HG02623 (cell line): ENCODE measurements around the gene POU2F3.

Experiments
- ATAC-seq: cut with Tn5 transposase; IDR thresholded peaks from one replicate; pipeline ENCODE4 v1.9.1; 2021; ENCODE audit warnings: moderate library complexity; ENCODE audit not compliant: unreplicated experiment

Gene POU2F3

DNA sequence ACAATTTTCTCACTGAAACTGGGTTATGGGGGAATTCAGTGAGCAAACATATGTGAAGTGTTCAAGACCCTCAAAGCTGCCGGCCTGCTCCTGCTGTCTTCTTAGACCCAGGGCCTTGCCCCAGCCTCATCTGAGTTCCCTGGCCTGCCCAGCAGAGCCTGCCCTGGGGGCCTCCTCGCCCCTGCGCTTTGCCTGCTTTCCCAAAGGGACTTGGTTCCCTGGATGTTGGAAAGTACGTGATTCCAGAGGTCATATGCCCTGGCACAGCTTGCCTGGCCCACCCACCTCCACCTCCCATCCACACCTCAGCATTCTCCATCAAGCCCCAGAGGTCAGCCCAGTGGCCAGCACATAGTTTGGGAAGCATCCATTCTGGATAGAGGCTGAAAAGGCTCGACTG is 13.7 kb upstream of the POU2F3 start:
- no peak for ATAC-seq

DNA sequence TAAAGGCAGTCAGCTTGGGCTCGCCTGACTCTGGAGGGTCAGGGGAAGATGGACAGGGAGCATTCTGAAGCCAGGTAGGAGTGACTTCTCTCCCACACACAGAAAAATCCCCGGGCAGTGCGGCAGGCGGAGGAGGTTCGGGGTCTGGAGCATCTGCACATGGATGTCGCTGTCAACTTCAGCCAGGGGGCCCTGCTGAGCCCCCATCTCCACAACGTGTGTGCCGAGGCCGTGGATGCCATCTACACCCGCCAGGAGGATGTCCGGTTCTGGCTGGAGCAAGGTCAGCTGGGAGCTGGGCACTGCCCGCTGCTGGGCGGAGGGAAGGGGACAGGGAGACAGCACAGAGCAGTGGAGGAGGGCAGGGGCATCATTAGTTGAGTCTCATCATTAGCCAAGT is 13.2 kb upstream of the POU2F3 start:
- ATAC-seq: no peak

DNA sequence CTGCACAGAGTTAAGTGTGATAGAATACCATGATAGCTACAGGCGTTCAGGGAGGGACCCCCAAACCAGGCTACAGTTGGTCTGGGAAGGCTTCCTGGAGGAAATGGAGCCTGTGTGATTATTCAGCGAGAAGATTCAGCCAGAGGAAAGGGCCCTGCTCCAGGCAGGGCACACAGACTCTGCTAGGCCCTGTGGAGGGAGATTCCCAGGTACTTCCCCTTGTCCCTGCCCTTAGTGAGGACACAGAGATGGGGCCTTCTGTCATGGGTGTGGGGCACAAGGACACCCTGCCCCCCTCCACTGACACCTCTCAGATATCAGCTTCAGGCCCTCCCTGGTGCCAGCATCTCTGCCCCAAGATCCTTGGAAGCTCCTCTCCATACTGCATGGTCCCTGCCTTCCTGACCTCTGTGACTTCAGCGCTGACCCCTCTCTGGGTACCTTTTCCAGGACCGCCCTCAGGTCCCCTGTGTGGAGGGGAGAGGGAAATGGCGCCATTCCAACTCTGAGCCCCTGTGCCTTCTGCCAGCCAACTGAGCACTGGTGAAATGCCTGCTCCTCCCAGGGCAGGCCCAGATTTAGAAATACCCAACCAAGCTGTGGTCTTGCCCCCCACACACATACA is 12.6 kb upstream of the POU2F3 start:
- ATAC-seq: no peak

DNA sequence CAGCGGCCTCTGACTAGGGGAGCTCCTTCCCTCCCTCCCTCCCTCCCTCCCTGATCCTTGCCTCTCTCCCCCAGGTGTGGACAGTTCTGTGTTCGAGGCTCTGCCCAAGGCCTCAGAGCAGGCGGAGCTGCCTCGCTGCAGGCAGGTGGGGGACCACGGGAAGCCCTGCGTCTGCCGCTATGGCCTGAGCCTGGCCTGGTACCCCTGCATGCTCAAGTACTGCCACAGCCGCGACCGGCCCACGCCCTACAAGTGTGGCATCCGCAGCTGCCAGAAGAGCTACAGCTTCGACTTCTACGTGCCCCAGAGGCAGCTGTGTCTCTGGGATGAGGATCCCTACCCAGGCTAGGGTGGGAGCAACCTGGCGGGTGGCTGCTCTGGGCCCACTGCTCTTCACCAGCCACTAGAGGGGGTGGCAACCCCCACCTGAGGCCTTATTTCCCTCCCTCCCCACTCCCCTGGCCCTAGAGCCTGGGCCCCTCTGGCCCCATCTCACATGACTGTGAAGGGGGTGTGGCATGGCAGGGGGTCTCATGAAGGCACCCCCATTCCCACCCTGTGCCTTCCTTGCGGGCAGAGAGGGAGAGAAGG is 11.1 kb upstream of the POU2F3 start:
- no peak for ATAC-seq

GRCh38 chr11:120229451-120230424 is 10.2 kb upstream of the POU2F3 start:
- ATAC-seq: no peak

DNA sequence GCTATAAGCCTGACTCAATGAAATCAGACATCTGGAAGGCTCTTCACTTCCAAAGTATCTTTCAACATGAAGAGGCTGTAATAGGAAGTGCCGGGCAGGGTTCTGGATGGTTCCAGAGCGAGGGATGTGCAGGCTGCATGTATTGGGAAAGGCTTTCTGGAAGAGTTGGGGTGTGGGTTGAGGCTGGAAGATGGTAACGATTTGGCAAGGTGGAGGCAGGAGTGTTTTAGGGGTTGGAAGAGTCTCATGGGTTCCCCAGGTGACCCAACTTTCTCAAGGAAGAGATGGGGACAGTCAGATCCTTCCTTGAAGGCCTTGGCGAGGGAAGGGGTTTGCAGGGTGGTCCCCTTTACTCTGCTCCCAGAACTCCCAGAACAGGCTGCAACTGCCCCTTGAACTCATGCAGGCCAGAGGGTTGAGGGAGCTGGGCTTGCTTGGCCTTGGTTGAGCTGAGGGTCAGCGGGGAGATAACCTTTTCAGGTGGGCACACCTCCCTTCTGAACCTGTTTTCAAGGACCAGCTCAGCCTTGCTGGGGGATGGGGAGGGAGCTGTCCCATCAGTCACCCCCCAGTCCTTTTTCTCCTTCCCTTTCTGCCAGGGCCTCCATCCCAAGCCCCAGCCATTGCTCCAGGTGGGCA is 9.4 kb upstream of the POU2F3 start:
- ATAC-seq: no peak

GRCh38 chr11:120231963-120232362 is 8.0 kb upstream of the POU2F3 start:
- no peak for ATAC-seq

DNA sequence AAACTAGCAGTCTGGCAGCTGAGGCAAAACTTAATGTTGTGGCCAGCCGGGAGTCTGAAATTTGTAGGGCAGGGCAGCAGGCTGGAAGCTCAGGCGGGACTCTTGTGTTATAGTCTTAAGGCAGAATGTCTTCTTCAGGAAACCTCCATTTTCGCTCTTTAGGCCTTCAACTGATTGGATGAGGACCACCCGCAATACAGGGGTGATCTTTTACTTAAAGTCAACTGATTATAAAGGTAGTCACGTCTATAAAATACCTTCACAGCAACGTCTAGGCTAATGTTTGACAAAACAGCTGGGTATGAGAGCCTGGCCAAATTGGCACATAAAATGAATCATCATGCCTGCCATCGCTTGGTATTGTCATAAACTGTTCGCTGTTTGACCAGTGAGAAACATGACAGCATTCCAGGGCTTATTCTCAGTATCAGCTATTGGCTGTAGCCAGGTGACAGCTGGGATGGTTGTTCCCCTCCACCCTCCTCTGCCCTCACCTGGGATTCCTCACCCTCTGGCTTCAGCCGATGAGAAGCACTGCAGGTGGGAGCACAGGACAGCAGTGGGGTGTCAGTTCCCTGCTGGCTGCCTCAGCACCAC is 6.6 kb upstream of the POU2F3 start:
- no peak for ATAC-seq

- no peak for ATAC-seq
Measured at GRCh38 chr11:120235024-120235628, 4.8 kb upstream of the POU2F3 start.

DNA sequence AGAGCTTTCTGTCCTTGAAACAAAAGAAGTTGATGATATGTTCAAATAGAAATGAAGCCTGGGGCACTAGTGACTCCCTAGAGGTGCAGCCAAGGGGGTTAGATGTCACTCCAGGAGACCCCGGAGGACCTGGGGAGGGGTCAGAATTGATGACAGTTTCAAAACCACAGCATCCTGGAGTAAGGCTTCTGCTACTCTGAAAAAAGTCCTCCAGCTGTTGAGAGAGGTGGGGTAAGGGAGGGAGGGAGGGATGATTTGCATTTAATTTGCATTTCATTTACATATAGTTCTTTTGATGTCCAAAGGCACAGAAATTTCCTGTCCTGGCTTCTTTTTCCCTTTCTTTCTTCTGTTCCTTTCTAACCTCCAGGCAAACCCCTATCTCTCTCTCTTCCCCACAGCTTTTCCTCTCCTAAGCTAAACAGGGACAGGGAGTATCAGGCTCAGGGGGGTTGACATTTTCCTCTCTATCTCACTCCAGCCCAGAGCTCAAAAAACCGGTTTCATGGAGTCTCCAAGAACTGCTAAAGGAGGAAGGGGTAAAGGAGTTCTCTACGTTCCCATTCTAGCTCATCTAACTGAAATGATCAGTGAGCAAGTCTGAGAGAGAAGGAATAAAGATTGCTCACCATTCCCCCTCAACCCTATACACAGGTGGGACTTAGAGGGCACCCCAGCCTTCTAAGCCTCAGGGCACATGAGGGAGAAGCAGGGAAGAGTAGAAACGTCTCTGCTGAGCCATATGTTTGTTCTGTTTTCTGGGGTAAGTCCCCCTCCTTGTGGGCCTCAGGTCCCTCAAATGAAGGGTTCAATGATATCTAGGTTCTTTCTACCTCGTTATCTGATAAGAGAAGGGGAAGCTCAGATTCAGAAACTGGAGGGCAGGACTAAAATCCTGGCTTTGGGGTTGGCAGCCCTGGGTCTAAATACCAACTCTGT is 3.5 kb upstream of the POU2F3 start:
- no peak for ATAC-seq

DNA sequence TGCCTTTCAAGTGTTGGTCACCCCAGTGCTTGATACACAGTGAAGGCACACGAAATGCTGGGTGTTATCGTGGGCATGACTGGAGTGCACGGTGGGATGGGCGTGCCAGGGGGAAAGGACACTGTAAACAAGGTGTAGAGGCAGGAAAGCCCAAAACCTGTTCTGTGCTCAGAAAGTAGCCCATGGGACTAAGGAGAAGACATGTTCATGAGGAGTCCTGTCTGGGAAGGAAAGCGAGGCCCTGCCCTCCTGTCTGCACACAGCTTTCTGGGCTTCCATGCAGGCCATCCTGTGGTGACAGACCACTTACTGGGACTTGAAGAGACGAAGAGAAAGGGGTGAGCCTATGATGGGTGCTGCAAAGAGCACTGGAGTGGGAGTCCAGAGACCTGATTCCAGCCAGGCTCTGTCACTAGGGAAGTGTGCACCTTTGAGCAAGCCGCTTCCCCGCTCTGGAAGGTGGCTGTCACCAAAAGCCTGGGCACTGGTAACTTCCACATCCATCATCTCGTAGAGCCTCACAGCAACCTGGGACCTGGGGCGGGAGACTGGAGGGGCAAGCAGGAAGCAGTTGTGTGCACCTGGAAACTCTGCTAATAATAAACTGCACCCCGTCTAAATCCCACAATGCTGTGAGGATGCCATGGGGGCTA is 846 bp upstream of the POU2F3 start:
- no peak for ATAC-seq

- no peak for ATAC-seq
Measured at GRCh38 chr11:120240866-120241265, 926 bp downstream of the POU2F3 start.

DNA sequence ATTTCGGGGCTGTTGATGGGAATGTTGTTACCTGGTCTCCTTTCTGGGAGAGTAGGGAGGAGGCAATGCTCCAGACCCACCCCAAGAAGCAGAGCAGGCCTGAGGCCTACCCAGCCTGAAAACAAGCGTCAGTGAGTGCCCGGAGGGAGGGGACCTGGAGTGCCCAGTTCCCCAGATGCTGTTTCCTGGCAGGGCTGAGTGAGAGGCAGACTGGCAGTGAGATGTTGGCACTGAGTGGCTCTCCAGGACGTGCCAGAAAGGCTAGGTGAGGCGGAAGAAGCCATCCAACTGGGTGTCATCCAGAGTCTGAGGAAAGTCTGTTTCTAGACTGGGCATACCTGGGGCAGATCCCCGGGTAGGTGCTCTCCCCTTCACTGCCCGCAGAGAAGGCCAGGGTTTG is 1.3 kb downstream of the POU2F3 start:
- no peak for ATAC-seq

DNA sequence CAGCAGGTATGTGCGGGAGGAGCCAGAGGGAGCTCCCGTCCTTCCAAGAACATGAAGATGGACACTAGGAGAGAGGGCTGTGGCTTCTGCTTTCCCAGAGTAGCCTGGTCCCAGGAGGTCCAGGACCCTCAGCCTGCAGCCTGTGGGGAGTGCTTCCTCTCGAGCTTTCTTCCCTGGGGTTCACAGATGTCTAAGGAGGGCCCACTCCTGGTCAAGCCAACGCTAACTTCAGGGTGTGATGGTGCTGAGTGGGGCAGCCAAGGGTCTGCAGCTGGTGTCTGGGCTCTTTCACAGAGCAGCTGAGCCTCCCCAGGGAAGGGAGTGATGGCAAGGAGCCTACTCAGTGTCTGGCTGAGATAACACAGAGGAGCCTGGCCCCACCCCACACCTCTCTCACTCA is 3.3 kb downstream of the POU2F3 start:
- ATAC-seq: no peak

GRCh38 chr11:120244476-120245365 is 4.8 kb downstream of the POU2F3 start:
- no peak for ATAC-seq

- no peak for ATAC-seq
Measured at GRCh38 chr11:120245434-120245833, 5.5 kb downstream of the POU2F3 start.

DNA sequence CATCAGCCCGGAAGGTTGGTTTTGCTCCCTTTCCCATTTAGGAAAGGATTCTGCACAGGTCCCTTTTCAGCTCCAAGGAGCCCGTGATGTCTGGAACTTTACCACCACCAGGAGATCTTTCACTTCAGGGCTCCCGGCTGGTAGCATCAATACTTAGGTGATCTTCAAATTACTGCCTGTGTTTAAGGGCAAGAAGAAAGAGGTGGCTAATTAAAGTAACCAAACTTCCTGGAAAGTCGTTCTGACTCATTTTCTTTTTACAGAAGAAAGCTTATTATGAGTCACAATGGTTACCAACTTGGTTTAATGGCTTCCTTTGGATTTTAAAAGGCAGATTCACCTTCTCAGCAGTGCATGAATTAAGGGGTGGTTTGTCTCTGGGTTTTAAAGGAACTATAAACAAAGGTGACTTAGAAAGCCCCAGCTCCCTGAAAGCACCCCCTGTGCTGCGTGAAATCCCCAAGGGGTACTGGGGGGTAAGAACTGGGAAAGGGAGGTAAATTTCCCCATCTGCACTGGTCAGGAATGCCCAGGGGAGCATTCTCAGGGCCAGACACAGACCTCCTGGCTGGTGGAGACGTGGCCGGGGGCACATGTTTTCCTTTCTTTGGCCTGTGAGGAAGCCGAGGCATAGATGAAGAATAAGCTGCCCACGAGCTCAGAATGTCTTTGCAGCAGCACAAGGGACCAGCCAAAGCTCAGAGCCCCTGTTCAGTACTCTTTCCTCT is 8.8 kb downstream of the POU2F3 start:
- peak; percentile 43 for ATAC-seq
